Esophagus squamous epithelium (tissue), 4 donors: ENCODE measurements around the gene FAM227B.
"Not testable (repeated sequence)": the region's sequence is repeated elsewhere in the genome, so short reads cannot be mapped to it uniquely, and the experiment has no call there.

Experiments used
- CTCF ChIP-seq, 6 experiments: fragments of 450-650 bp in 4 of 6; fragments of 200-600 bp in 2 of 6; sonication (generic) in 2 of 6; IDR thresholded peaks; one replicate each; pipeline ENCODE4 v1.5.1; 2016 to 2019; ENCODE audit warnings: antibody characterized with exemption in 6 of 6, mild to moderate bottlenecking in 4 of 6, moderate library complexity in 4 of 6
- POLR2A ChIP-seq, 4 donors: fragments of 450-650 bp; IDR thresholded peaks; one replicate each; pipeline ENCODE4 v1.6.1; 2017; ENCODE audit warnings: antibody characterized with exemption in 4 of 4, mild to moderate bottlenecking in 4 of 4, moderate library complexity in 3 of 4

GRCh38 chr15:49550342-49550741 is 70.3 kb downstream of the FAM227B start:
- not testable (repeated sequence) for TF ChIP-seq POLR2A, CTCF (IDR thresholded peaks at IDR 0.05)
